Psoas muscle (tissue), 8 donors: ENCODE results near the gene PANK1. TPM values are rescaled to one million over a fixed set of nuclear protein-coding genes. Genes with fewer than 3 reads are reported as not detected.

ENCODE experiments used
- ATAC-seq, 4 donors: fragments of 200-7000 bp; cut with Tn5 transposase; one replicate each; pipeline ENCODE4 v1.9.1; 2020; ENCODE audit warnings: moderate library complexity in 3 of 4, mild to moderate bottlenecking in 2 of 4
- DNase-seq, 2 donors: peaks; one replicate each; pipeline ENCODE4 v3.0.0-alpha.2; 2020
- H3K27ac ChIP-seq: fragments of 200-600 bp; one replicate; pipeline ENCODE4 v1.8.0; 2022
- H3K27me3 ChIP-seq, 3 donors: fragments of 200-600 bp in 1 of 3; one replicate each; pipeline versions ENCODE4 v1.6.1 to v1.8.0; 2013 to 2022; ENCODE audit warnings: low read length in 2 of 3, mild to moderate bottlenecking in 2 of 3, moderate library complexity in 1 of 3; ENCODE audit not compliant: insufficient read depth in 3 of 3
- H3K36me3 ChIP-seq, 2 donors: fragments of 200-600 bp in 1 of 2; one replicate each; pipeline versions ENCODE4 v1.6.1 to v1.8.0; 2013 to 2022; ENCODE audit warnings: low read depth in 1 of 2, mild to moderate bottlenecking in 1 of 2, moderate library complexity in 1 of 2; ENCODE audit not compliant: insufficient read depth in 1 of 2
- H3K4me1 ChIP-seq: fragments of 200-600 bp; one replicate; pipeline ENCODE4 v1.8.0; 2022
- H3K4me3 ChIP-seq: fragments of 200-600 bp; one replicate; pipeline ENCODE4 v1.8.0; 2022; ENCODE audit warnings: mild to moderate bottlenecking
- H3K9me3 ChIP-seq: fragments of 200-600 bp; one replicate; pipeline ENCODE4 v1.8.0; 2022
- CTCF ChIP-seq: fragments of 200-600 bp; IDR thresholded peaks from one replicate; pipeline ENCODE4 v1.8.0; 2022; ENCODE audit warnings: antibody characterized with exemption
- WGBS, 3 donors: extraction: QIAGEN DNeasy Blood & Tissue Kit; methylation state at CpG; one replicate each; pipeline versions ENCODE4 v1.1.6 to v1.1.7; 2013; 5-methylcytosine and 5-hydroxymethylcytosine counted together
- intact Hi-C, 2 donors: fragments of 100-400 bp; cut with DNase I; formaldehyde crosslinking; loops; one replicate each; pipeline versions ENCODE4 v1.11.0 to v1.14.2; 2022
- polyA plus RNA-seq, 3 donors: library from polyadenylated mRNA; stranded (reverse); fragments of 200-250 nt; gene quantifications; one replicate each; pipeline ENCODE4 v1.2.3, GENCODE V29; 2013
- total RNA-seq, 4 donors: library from RNA; stranded (reverse); fragmentation: NEBNext Ultra II Directional in 2 of 4; extraction: Animal tissue kit (Norgen Biotek cat#: 25700) in 2 of 4; gene quantifications; one replicate each; pipeline versions ENCODE4 v1.2.1 to v1.2.4, GENCODE V29; 2021 to 2023
- donor health status: healthy with polysubstance abuse.
- donor health status: DM: no; HTN: no; CAD: no; lungs with moderate emphysema.
- donor health status: Bipolar disorder and iron deficiency.
- donor health status: healthy.
- donor health status: DM: yes; HTN: yes; CAD: no.
- donor health status: DM: no; HTN: no; CAD: no.
- donor health status: DM: no; HTN: no; CAD: no.
- donor health status: DM: yes; HTN: yes; CAD: no.

The PANK1 gene
- total and polyA plus RNA-seq, 7 donors: 0.91 to 17.0 (median 6.3) TPM

GRCh38 chr10:89651916-89652573 is 7.0 kb upstream of the PANK1 start:
- no peak overlapping the region for H3K4me3 ChIP-seq
- TF ChIP-seq CTCF: no peak
- intact Hi-C loops: no loop called here
- WGBS, 3 donors: 63 to 75% (median 63%) methylated on average over 3 of the region's 3 CpGs
- ATAC-seq (no peak), DNase-seq (no peak)
- H3K9me3 ChIP-seq: no peaks in the 10 kb centered on the region
- H3K27me3 ChIP-seq: no peaks in the 10 kb centered on the region
- no peak overlapping the region for H3K27ac ChIP-seq
- no peaks in the 10 kb centered on the region for H3K36me3 ChIP-seq
- peaks cover 12% of the 10 kb centered on the region for H3K4me1 ChIP-seq

- Histone ChIP-seq H3K36me3 (no peaks in the 10 kb centered on the region), H3K4me3 (no peak overlapping the region), H3K27me3 (no peaks in the 10 kb centered on the region), H3K9me3 (no peaks in the 10 kb centered on the region), H3K4me1 (peaks cover 17% of the 10 kb centered on the region), H3K27ac (no peak overlapping the region)
- no peak for TF ChIP-seq CTCF
- ATAC-seq (no peak), DNase-seq (no peak)
- intact Hi-C loops: no loop called here
- 61 to 77% (median 73%) methylated on average over 5 of the region's 5 CpGs for WGBS, 3 donors
Observed at GRCh38 chr10:89651205-89651915, 6.3 kb upstream of the PANK1 start.

- WGBS, 3 donors: 74 to 86% (median 82%) methylated on average over 1 of the region's 1 CpG
- Histone ChIP-seq H3K9me3 (no peaks in the 10 kb centered on the region), H3K27me3 (no peaks in the 10 kb centered on the region), H3K27ac (no peak overlapping the region), H3K36me3 (no peaks in the 10 kb centered on the region), H3K4me3 (no peak overlapping the region), H3K4me1 (peaks cover 26% of the 10 kb centered on the region)
- TF ChIP-seq CTCF: no peak
- ATAC-seq (no peak), DNase-seq (no peak)
- intact Hi-C loops: loop anchor here in 1 of 2 donors (5.0 to 10.0 kb wide), 2 partner anchors 53 to 354 kb away; partner anchors contain the start of gene KIF20B
Observed at GRCh38 chr10:89649051-89649450, 4.0 kb upstream of the PANK1 start.

DNA sequence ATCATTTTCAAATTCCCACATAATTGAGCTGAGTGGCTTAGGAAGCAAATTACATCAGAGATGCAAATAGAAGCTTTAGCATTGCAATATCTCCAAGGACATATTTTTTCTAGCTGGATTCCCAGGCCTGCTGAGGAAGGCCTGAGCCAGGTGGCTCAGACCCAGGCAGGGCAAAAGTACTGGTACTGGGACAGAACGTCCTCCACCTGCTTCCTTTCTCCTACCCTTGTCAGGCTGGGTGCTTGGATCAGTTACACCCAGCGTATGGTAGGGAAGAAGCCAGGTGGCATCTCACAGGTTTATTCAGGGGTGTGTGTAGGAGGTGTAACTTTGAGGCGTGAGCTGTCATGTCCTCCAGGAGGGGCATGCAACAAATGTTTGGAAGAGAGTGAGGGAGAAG is 3.0 kb upstream of the PANK1 start:
- H3K9me3 ChIP-seq: no peaks in the 10 kb centered on the region
- H3K4me1 ChIP-seq: peaks cover 26% of the 10 kb centered on the region
- intact Hi-C loops: loop anchor here in 1 of 2 donors (5.0 to 10.0 kb wide), 2 partner anchors 54 to 353 kb away; partner anchors contain the start of gene KIF20B
- H3K36me3 ChIP-seq: no peaks in the 10 kb centered on the region
- DNase-seq: peak; percentile 26 to 85
- 28 to 37% (median 31%) methylated on average over 3 of the region's 3 CpGs for WGBS, 3 donors
- TF ChIP-seq CTCF: no peak
- peak overlapping the region; percentile 93 for H3K27ac ChIP-seq
- no peaks in the 10 kb centered on the region for H3K27me3 ChIP-seq
- no peak overlapping the region for H3K4me3 ChIP-seq
- peak; percentile 46 to 76 (median 70) for ATAC-seq
